OCI-LY7 (cell line): Measurements from ENCODE around the gene SIK3. TPM values are rescaled to one million over a fixed set of nuclear protein-coding genes. Genes with fewer than 3 reads are reported as not detected.

Experiments used
- BruUV-seq: library from RNA; stranded (reverse); fragments of 400-500 nt; replicated peaks from 2 replicates; lab custom pipeline; 2021; lab: Mats Ljungman, UMichigan
- CTCF ChIA-PET: fragments of 300-600 bp; sonication (Branson Sonifier 250); formaldehyde crosslinking; loops from one replicate; lab custom pipeline; 2022; ENCODE audit warnings: antibody characterized with exemption; ENCODE audit not compliant: unreplicated experiment; lab: Charles Lee
- POLR2A ChIA-PET: fragments of 300-600 bp; sonication (Branson Sonifier 250); formaldehyde crosslinking; loops from one replicate; lab custom pipeline; 2022; ENCODE audit warnings: antibody characterized with exemption; lab: Charles Lee
- DNase-seq: peaks from one replicate; pipeline ENCODE4 v3.0.0-alpha.2; 2015; ENCODE audit warnings: low spot score
- H2AFZ ChIP-seq: fragments of 200-600 bp; sonication (generic), shearing (Covaris generic); 2 replicates; pipeline ENCODE4 v1.6.1; 2014; ENCODE audit warnings: mild to moderate bottlenecking, antibody characterized with exemption, low read length, moderate library complexity
- H3K27ac ChIP-seq: fragments of 200-600 bp; sonication (generic); 2 replicates; pipeline ENCODE4 v1.5.1; 2014; ENCODE audit warnings: mixed run types, low read depth, mild to moderate bottlenecking, moderate library complexity, low read length, inconsistent platforms; ENCODE audit not compliant: poor library complexity, severe bottlenecking
- H3K36me3 ChIP-seq: fragments of 200-600 bp; sonication (generic); 2 replicates; pipeline ENCODE4 v1.6.1; 2014; ENCODE audit warnings: mild to moderate bottlenecking, antibody characterized with exemption, low read length, moderate library complexity, mixed read lengths; ENCODE audit not compliant: insufficient read depth
- H3K4me1 ChIP-seq: fragments of 200-600 bp; sonication (generic); 2 replicates; pipeline ENCODE4 v1.5.1; 2014; ENCODE audit warnings: mild to moderate bottlenecking, low read length; ENCODE audit not compliant: insufficient read depth, poor library complexity, severe bottlenecking
- H3K4me2 ChIP-seq: fragments of 200-600 bp; sonication (generic); 2 replicates; pipeline ENCODE4 v1.6.1; 2014; ENCODE audit warnings: mild to moderate bottlenecking, low read length
- H3K4me3 ChIP-seq: fragments of 200-600 bp; sonication (generic); 2 replicates; pipeline ENCODE4 v1.5.1; 2014; ENCODE audit warnings: mild to moderate bottlenecking, low read depth, low read length; ENCODE audit not compliant: poor library complexity, severe bottlenecking
- H3K79me2 ChIP-seq: fragments of 200-600 bp; sonication (generic); 2 replicates; pipeline ENCODE4 v1.6.1; 2016; ENCODE audit warnings: low read depth, mild to moderate bottlenecking, low read length, moderate library complexity, mixed read lengths; ENCODE audit not compliant: insufficient read depth
- H3K9me2 ChIP-seq: fragments of 200-600 bp; sonication (generic); 2 replicates; pipeline ENCODE4 v1.6.1; 2016; ENCODE audit warnings: mild to moderate bottlenecking, low read length, mixed read lengths; ENCODE audit not compliant: insufficient read depth
- H3K9me3 ChIP-seq: fragments of 200-600 bp; sonication (generic); 2 replicates; pipeline ENCODE4 v1.6.1; 2014; ENCODE audit warnings: mild to moderate bottlenecking, mixed run types, low read length, mixed read lengths
- H4K20me1 ChIP-seq: fragments of 200-600 bp; sonication (generic); 2 replicates; pipeline ENCODE4 v1.6.1; 2014; ENCODE audit warnings: mild to moderate bottlenecking, antibody characterized with exemption, low read length, moderate library complexity, mixed read lengths; ENCODE audit not compliant: insufficient read depth
- CTCF ChIP-seq: fragments of 200-600 bp; sonication (generic); conservative IDR thresholded peaks from 2 replicates; pipeline ENCODE4 v1.5.1; 2014; ENCODE audit warnings: mild to moderate bottlenecking, antibody characterized with exemption, low read length, moderate library complexity, mixed read lengths
- EZH2phosphoT487 ChIP-seq: fragments of 200-600 bp; sonication (generic); IDR thresholded peaks from 2 replicates; pipeline ENCODE4 v1.6.1; 2018; ENCODE audit warnings: low read depth, borderline replicate concordance, mild to moderate bottlenecking, mixed run types, antibody characterized with exemption, low read length, moderate library complexity, mixed read lengths
- intact Hi-C: fragments of 100-400 bp; cut with micrococcal nuclease; formaldehyde crosslinking; loops from one replicate; pipeline ENCODE4 v1.10.0; 2022; ENCODE audit not compliant: unreplicated experiment
- total RNA-seq, 2 experiments: library from RNA; depleted of rRNA in 1 of 2; stranded (reverse); fragments of >200 nt in 1 of 2; shearing (Covaris generic) in 1 of 2; gene quantifications; 2 replicates each; pipeline ENCODE4 v1.2.3, GENCODE V29; 2014 to 2022

SIK3 gene
- total RNA-seq, 2 experiments from 2014 or later, result 29.3 to 72.9 TPM

GRCh38 chr11:117094776-117095175, 3.5 kb downstream of the SIK3 start:
- ChIA-PET CTCF (interaction anchor here (1.1 kb wide), 1 partner anchor 166 kb away, joined by 3 read pairs; no protein-coding TSS in a partner anchor), POLR2A (interaction anchor here (0.6 to 1.6 kb wide), 8 partner anchors 18 to 231 kb away, joined by 3 to 9 read pairs (median 4); no protein-coding TSS in a partner anchor)
- no peak for DNase-seq
- Histone ChIP-seq H3K79me2 (peaks cover 86% of the 10 kb centered on the region), H4K20me1 (peaks cover 20% of the 10 kb centered on the region), H3K27ac (no peak overlapping the region), H3K4me2 (peak overlapping the region; percentile 85), H3K9me2 (no peaks in the 10 kb centered on the region), H3K4me1 (peaks cover 37% of the 10 kb centered on the region), H3K36me3 (peaks cover 20% of the 10 kb centered on the region), H3K9me3 (peaks cover 8% of the 10 kb centered on the region; the same call in 1 of the 2 replicates), H3K4me3 (no peak overlapping the region), H2AFZ (no peak overlapping the region)
- no TSS peak for BruUV-seq
- TF ChIP-seq CTCF (no peak), EZH2phosphoT487 (no peak)
- intact Hi-C loops, result loop anchor here (10.0 kb wide), 2 partner anchors 110 to 140 kb away; no protein-coding TSS in a partner anchor

GRCh38 chr11:117092951-117093590, 5.2 kb downstream of the SIK3 start:
- no peak overlapping the region for H3K4me3 ChIP-seq
- no peak for DNase-seq
- ChIA-PET CTCF (no interaction called here), POLR2A (no interaction called here)
- no peaks in the 10 kb centered on the region for H3K9me2 ChIP-seq
- H3K4me2 ChIP-seq, result no peak overlapping the region
- peaks cover 96% of the 10 kb centered on the region for H3K79me2 ChIP-seq
- H4K20me1 ChIP-seq, result peaks cover 20% of the 10 kb centered on the region
- peaks cover 8% of the 10 kb centered on the region; the same call in 1 of the 2 replicates for H3K9me3 ChIP-seq
- no peak overlapping the region for H3K27ac ChIP-seq
- TF ChIP-seq CTCF, result no peak
- no peak for TF ChIP-seq EZH2phosphoT487
- intact Hi-C loops, result loop anchor here (10.0 kb wide), 2 partner anchors 108 to 138 kb away; no protein-coding TSS in a partner anchor
- H3K4me1 ChIP-seq, result peaks cover 25% of the 10 kb centered on the region
- BruUV-seq, result TSS peak; percentile 18
- no peak overlapping the region for H2AFZ ChIP-seq
- H3K36me3 ChIP-seq, result peaks cover 20% of the 10 kb centered on the region
